HG02870 (cell line): ENCODE measurements around the gene NPDC1.

ENCODE experiments used
- ATAC-seq: cut with Tn5 transposase; IDR thresholded peaks from one replicate; pipeline ENCODE4 v1.9.1; 2021; ENCODE audit warnings: mild to moderate bottlenecking, moderate library complexity; ENCODE audit not compliant: unreplicated experiment

Gene NPDC1

GRCh38 chr9:136997371-136997770, 48.6 kb downstream of the NPDC1 start:
- ATAC-seq, result no peak

GRCh38 chr9:136996361-136997292, 49.4 kb downstream of the NPDC1 start, which contains the start of gene CLIC3:
Gene CLIC3, minus strand, starts transcription at chr9:136996568. Its CDS starts 25 bp downstream, at chr9:136996543.
- no peak for ATAC-seq

GRCh38 chr9:136995772-136996311, 50.1 kb downstream of the NPDC1 start:
- ATAC-seq, result no peak

GRCh38 chr9:136995362-136995761, 50.6 kb downstream of the NPDC1 start:
- ATAC-seq, result no peak

GRCh38 chr9:136994888-136995230, 51.1 kb downstream of the NPDC1 start:
- no peak for ATAC-seq

- no peak for ATAC-seq
Observed at GRCh38 chr9:136994180-136994887, 51.6 kb downstream of the NPDC1 start.

GRCh38 chr9:136992819-136993369, 53.1 kb downstream of the NPDC1 start:
- ATAC-seq, result no peak

GRCh38 chr9:136991993-136992818, 53.8 kb downstream of the NPDC1 start, which contains the start of gene PAXX:
Gene PAXX, plus strand, starts transcription at chr9:136992422. Its CDS starts 22 bp downstream, at chr9:136992444.
- ATAC-seq, result no peak

- ATAC-seq, result no peak
Observed at GRCh38 chr9:136990242-136990911, 55.6 kb downstream of the NPDC1 start.
